ENCODE measurements around the gene LDLRAD4.
A peak's percentile ranks its signal among the peaks of the same experiment; 100 is the strongest.

The LDLRAD4 gene

GRCh38 chr18:13625843-13626543 lies 407.4 kb downstream of the LDLRAD4 start:
- DNase-seq = no peak

- DNase-seq = no peak
Observed at GRCh38 chr18:13626544-13626908, 408.0 kb downstream of the LDLRAD4 start.

GRCh38 chr18:13627639-13628038 lies 409.1 kb downstream of the LDLRAD4 start:
- no peak for DNase-seq

GRCh38 chr18:13628211-13628610 lies 409.7 kb downstream of the LDLRAD4 start:
- DNase-seq = peak; percentile 91

- peak; percentile 74 for DNase-seq
Observed at GRCh38 chr18:13629841-13630715, 411.5 kb downstream of the LDLRAD4 start.

GRCh38 chr18:13630716-13631268 lies 412.2 kb downstream of the LDLRAD4 start:
- DNase-seq = no peak

- DNase-seq = no peak
Observed at GRCh38 chr18:13633700-13634099, 415.1 kb downstream of the LDLRAD4 start.

- DNase-seq = no peak
Observed at GRCh38 chr18:13635046-13635445, 416.5 kb downstream of the LDLRAD4 start.

GRCh38 chr18:13638719-13639595 lies 420.4 kb downstream of the LDLRAD4 start:
- DNase-seq = no peak

- DNase-seq = no peak
Observed at GRCh38 chr18:13640266-13640860, 421.8 kb downstream of the LDLRAD4 start.

GRCh38 chr18:13641551-13642439 lies 423.2 kb downstream of the LDLRAD4 start:
- DNase-seq = no peak

GRCh38 chr18:13642440-13642827 lies 423.9 kb downstream of the LDLRAD4 start:
- DNase-seq = no peak

GRCh38 chr18:13643261-13643751 lies 424.7 kb downstream of the LDLRAD4 start:
- DNase-seq = no peak

- no peak for DNase-seq
Observed at GRCh38 chr18:13645093-13645492, 426.5 kb downstream of the LDLRAD4 start.

GRCh38 chr18:13646633-13647032 lies 428.1 kb downstream of the LDLRAD4 start:
- no peak for DNase-seq

GRCh38 chr18:13647761-13648160 lies 429.2 kb downstream of the LDLRAD4 start:
- DNase-seq = no peak

GRCh38 chr18:13649397-13650390 lies 431.1 kb downstream of the LDLRAD4 start:
- no peak for DNase-seq

- DNase-seq = no peak
Observed at GRCh38 chr18:13653746-13654433, 435.3 kb downstream of the LDLRAD4 start.

GRCh38 chr18:13657974-13658373 lies 439.4 kb downstream of the LDLRAD4 start:
- no peak for DNase-seq

All from MV-4-11 (cell line).